H9 (cell line): Measurements from ENCODE around the gene CD2AP. TPM values are rescaled to one million over a fixed set of nuclear protein-coding genes. Genes with fewer than 3 reads are reported as not detected.

Experiments
- DNase-seq: peaks from one replicate; pipeline ENCODE4 v3.0.0-alpha.2; 2017
- H2AFZ ChIP-seq: one replicate; pipeline ENCODE4 v1.6.1; 2013; ENCODE audit warnings: mild to moderate bottlenecking, low read length, control low read depth, moderate library complexity
- H2AK5ac ChIP-seq: 2 replicates; pipeline ENCODE4 v1.6.1; 2013; ENCODE audit warnings: low read length, control low read depth, mixed read lengths; ENCODE audit not compliant: insufficient read length
- H2BK120ac ChIP-seq: one replicate; pipeline ENCODE4 v1.6.1; 2013; ENCODE audit warnings: low read depth, mild to moderate bottlenecking, low read length, control low read depth, inconsistent platforms; ENCODE audit not compliant: poor library complexity, severe bottlenecking
- H2BK12ac ChIP-seq: 2 replicates; pipeline ENCODE4 v1.6.1; 2013; ENCODE audit warnings: low read length, control low read depth, mixed read lengths, low read depth; ENCODE audit not compliant: insufficient read length
- H2BK15ac ChIP-seq: 2 replicates; pipeline ENCODE4 v1.6.1; 2013; ENCODE audit warnings: low read depth, low read length, control low read depth
- H2BK20ac ChIP-seq: one replicate; pipeline ENCODE4 v1.6.1; 2013; ENCODE audit warnings: low read depth, mild to moderate bottlenecking, low read length, control low read depth, inconsistent platforms; ENCODE audit not compliant: poor library complexity, severe bottlenecking
- H2BK5ac ChIP-seq: 2 replicates; pipeline ENCODE4 v1.6.1; 2013; ENCODE audit warnings: low read length, control low read depth, mixed read lengths; ENCODE audit not compliant: insufficient read length
- H3K14ac ChIP-seq: 2 replicates; pipeline ENCODE4 v1.6.1; 2013; ENCODE audit warnings: low read length, control low read depth; ENCODE audit not compliant: insufficient read depth
- H3K18ac ChIP-seq: 2 replicates; pipeline ENCODE4 v1.6.1; 2013; ENCODE audit warnings: low read depth, mild to moderate bottlenecking, mixed read lengths, low read length, control low read depth; ENCODE audit not compliant: insufficient read length
- H3K23ac ChIP-seq: 2 replicates; pipeline ENCODE4 v1.6.1; 2013; ENCODE audit warnings: low read length, control low read depth, mixed read lengths, low read depth; ENCODE audit not compliant: insufficient read length
- H3K23me2 ChIP-seq: 2 replicates; pipeline ENCODE4 v1.6.1; 2013; ENCODE audit warnings: low read depth, mild to moderate bottlenecking, mixed read lengths, low read length, control low read depth; ENCODE audit not compliant: insufficient read length, poor library complexity, severe bottlenecking
- H3K27ac ChIP-seq: 2 replicates; pipeline ENCODE4 v1.5.1; 2013; ENCODE audit warnings: low read length, control low read depth, mixed read lengths, low read depth; ENCODE audit not compliant: insufficient read length
- H3K27me3 ChIP-seq: 2 replicates; pipeline ENCODE4 v1.6.1; 2013; ENCODE audit warnings: low read length, control low read depth, inconsistent platforms; ENCODE audit not compliant: insufficient read depth
- H3K4ac ChIP-seq: 2 replicates; pipeline ENCODE4 v1.6.1; 2013; ENCODE audit warnings: low read depth, mild to moderate bottlenecking, control low read depth, inconsistent platforms, low read length, moderate library complexity
- H3K4me1 ChIP-seq: 2 replicates; pipeline ENCODE4 v1.6.1; 2013; ENCODE audit warnings: low read length, control low read depth, inconsistent platforms; ENCODE audit not compliant: insufficient read depth
- H3K4me2 ChIP-seq: 2 replicates; pipeline ENCODE4 v1.6.1; 2013; ENCODE audit warnings: low read length, control low read depth, mixed read lengths; ENCODE audit not compliant: insufficient read length, insufficient read depth
- H3K56ac ChIP-seq: 2 replicates; pipeline ENCODE4 v1.6.1; 2013; ENCODE audit warnings: low read depth, mild to moderate bottlenecking, mixed read lengths, low read length, control low read depth; ENCODE audit not compliant: insufficient read length
- H3K79me1 ChIP-seq: 2 replicates; pipeline ENCODE4 v1.6.1; 2013; ENCODE audit warnings: low read depth, mild to moderate bottlenecking, moderate library complexity, low read length, control low read depth, inconsistent platforms; ENCODE audit not compliant: insufficient read depth, poor library complexity, severe bottlenecking
- H3K79me2 ChIP-seq: 2 replicates; pipeline ENCODE4 v1.6.1; 2013; ENCODE audit warnings: low read length, control low read depth, inconsistent platforms; ENCODE audit not compliant: insufficient read depth
- H3K9ac ChIP-seq: 2 replicates; pipeline ENCODE4 v1.6.1; 2013; ENCODE audit warnings: low read length, control low read depth, mixed read lengths; ENCODE audit not compliant: insufficient read length; ENCODE audit errors: extremely low read depth
- H3K9me3 ChIP-seq: one replicate; pipeline ENCODE4 v1.6.1; 2013; ENCODE audit warnings: low read depth, low read length, inconsistent platforms; ENCODE audit not compliant: control insufficient read depth
- H3T11ph ChIP-seq: one replicate; pipeline ENCODE4 v1.6.1; 2013; ENCODE audit warnings: mild to moderate bottlenecking, low read length, control low read depth, inconsistent platforms
- H4K20me1 ChIP-seq: one replicate; pipeline ENCODE4 v1.6.1; 2013; ENCODE audit not compliant: control insufficient read depth, insufficient read length, insufficient read depth
- H4K5ac ChIP-seq: 2 replicates; pipeline ENCODE4 v1.6.1; 2013; ENCODE audit warnings: low read depth, mild to moderate bottlenecking, mixed read lengths, low read length, control low read depth; ENCODE audit not compliant: insufficient read length
- H4K8ac ChIP-seq: replicated peaks from 2 replicates; pipeline ENCODE4 v1.6.1; 2013; ENCODE audit warnings: low read length, control low read depth, mixed read lengths, low read depth; ENCODE audit not compliant: insufficient read length
- H4K91ac ChIP-seq: 2 replicates; pipeline ENCODE4 v1.6.1; 2013; ENCODE audit warnings: low read depth, mild to moderate bottlenecking, moderate library complexity, mixed read lengths, low read length, control low read depth; ENCODE audit not compliant: insufficient read length
- H3K27ac Mint-ChIP-seq, 3 experiments: 2 replicates in 2 of 3; 3 replicates in 1 of 3; pipeline ENCODE4 v1.8.0; 2020 to 2021; ENCODE audit warnings: mixed read lengths in 3 of 3, mild to moderate bottlenecking in 1 of 3, moderate library complexity in 1 of 3
- H3K27me3 Mint-ChIP-seq: 2 replicates; pipeline ENCODE4 v1.8.0; 2021; ENCODE audit warnings: low read depth, mild to moderate bottlenecking, moderate library complexity, mixed read lengths
- H3K36me3 Mint-ChIP-seq, 3 experiments: 2 replicates in 2 of 3; 3 replicates in 1 of 3; pipeline ENCODE4 v1.8.0; 2020 to 2021; ENCODE audit warnings: low read depth in 3 of 3, mixed read lengths in 3 of 3; ENCODE audit not compliant: insufficient read depth in 1 of 3
- H3K4me1 Mint-ChIP-seq, 2 experiments: 2 replicates each; pipeline ENCODE4 v1.8.0; 2020; ENCODE audit warnings: mixed read lengths in 2 of 2
- H3K4me3 Mint-ChIP-seq, 2 experiments: 2 replicates in 1 of 2; 3 replicates in 1 of 2; pipeline ENCODE4 v1.8.0; 2020 to 2021; ENCODE audit warnings: mild to moderate bottlenecking in 2 of 2, mixed read lengths in 2 of 2, moderate library complexity in 1 of 2
- H3K9me3 Mint-ChIP-seq, 2 experiments: 2 replicates in 1 of 2; 3 replicates in 1 of 2; pipeline ENCODE4 v1.8.0; 2020; ENCODE audit warnings: mild to moderate bottlenecking in 2 of 2, mixed read lengths in 2 of 2, moderate library complexity in 1 of 2
- CTCF ChIP-seq: fragments of 200-600 bp; sonication (generic); conservative IDR thresholded peaks from 3 replicates; pipeline ENCODE4 v1.8.0; 2021; ENCODE audit warnings: antibody characterized with exemption, mild to moderate bottlenecking
- WGBS: extraction: QIAGEN DNeasy Blood & Tissue Kit; methylation state at CpG from one replicate; pipeline ENCODE4 v1.1.7; 2013; ENCODE audit warnings: missing lambda C conversion rate, low lambda C conversion rate, mixed read lengths; ENCODE audit not compliant: insufficient read length; ENCODE audit errors: extremely low coverage; 5-methylcytosine and 5-hydroxymethylcytosine counted together
- total RNA-seq: library from RNA; stranded (reverse); gene quantifications from 2 replicates; pipeline ENCODE4 v1.2.1, GENCODE V29; 2021

Gene CD2AP
- total RNA-seq, 1 experiment from 2014 or later = 50.1 TPM

GRCh38 chr6:47670851-47671250 lies 193.3 kb downstream of the CD2AP start:
- H3K27ac ChIP-seq = no peak overlapping the region
- H4K8ac ChIP-seq = no peak overlapping the region
- H3K4me1 ChIP-seq = 0 out of 2 replicates have a peak, but pooled peaks cover 2% of the 10 kb centered on the region
- no peak overlapping the region for H3K4me2 ChIP-seq
- Mint-ChIP-seq H3K4me3 (no peak overlapping the region), H3K4me1 (peaks cover 28 to 33% of the 10 kb centered on the region in 2 experiments), H3K27ac (peak overlapping the region in 2 of 3 experiments; percentile 8 to 95; a peak in 4 of 7 replicates), H3K9me3 (no peaks in the 10 kb centered on the region; a peak in 1 of 5 replicates), H3K36me3 (no peaks in the 10 kb centered on the region), H3K27me3 (no peaks in the 10 kb centered on the region)
- H2BK5ac ChIP-seq = no peak overlapping the region
- TF ChIP-seq CTCF = no peak
- no peaks in the 10 kb centered on the region for H3K79me2 ChIP-seq
- H2AFZ ChIP-seq = no peak overlapping the region
- H3K9ac ChIP-seq = no peak overlapping the region
- H3K79me1 ChIP-seq = no peaks in the 10 kb centered on the region
- no peak overlapping the region for H3K4ac ChIP-seq
- H3K27me3 ChIP-seq = no peaks in the 10 kb centered on the region
- H3T11ph ChIP-seq = no peak overlapping the region
- no peak overlapping the region for H3K23ac ChIP-seq
- no peaks in the 10 kb centered on the region for H3K9me3 ChIP-seq
- H3K18ac ChIP-seq = no peak overlapping the region
- no peaks in the 10 kb centered on the region for H3K23me2 ChIP-seq
- H2BK120ac ChIP-seq = no peak overlapping the region
- H3K14ac ChIP-seq = no peak overlapping the region
- H4K5ac ChIP-seq = no peak overlapping the region
- no peak overlapping the region for H2BK12ac ChIP-seq
- no peak overlapping the region for H4K91ac ChIP-seq
- no peak overlapping the region for H2BK15ac ChIP-seq
- DNase-seq = no peak
- H2BK20ac ChIP-seq = no peak overlapping the region
- H2AK5ac ChIP-seq = no peak overlapping the region
- no CpG with 5 or more reads among the region's 3 CpGs for WGBS
- H4K20me1 ChIP-seq = no peaks in the 10 kb centered on the region
- no peak overlapping the region for H3K56ac ChIP-seq
